H1 (cell line): ENCODE results near the gene RFNG. TPM values are rescaled to one million over a fixed set of nuclear protein-coding genes. Genes with fewer than 3 reads are reported as not detected.

ENCODE experiments used
- CTCF ChIA-PET: fragments of 300-600 bp; sonication (Branson Sonifier 250); formaldehyde crosslinking; loops from one replicate; lab custom pipeline; 2021; ENCODE audit not compliant: partially characterized antibody; lab: Charles Lee
- POLR2A ChIA-PET: fragments of 300-600 bp; sonication (Branson Sonifier 250); formaldehyde crosslinking; loops from one replicate; lab custom pipeline; 2021; ENCODE audit warnings: inconsistent platforms; ENCODE audit not compliant: partially characterized antibody; lab: Charles Lee
- DNase-seq, 2 experiments: peaks; one replicate each; pipeline versions ENCODE4 v3.0.0 to v3.0.0-alpha.2; 2010 to 2022; ENCODE audit warnings: low spot score in 2 of 2, low read depth in 1 of 2, mixed read lengths in 1 of 2
- FAIRE-seq: peaks from 2 replicates; lab custom pipeline; 2011; peaks lifted over from hg19 to GRCh38; lab: Jason Lieb, UNC
- H2AFZ ChIP-seq: 2 replicates; pipeline ENCODE4 v1.8.1; 2012; ENCODE audit warnings: low read length, inconsistent platforms
- H2AK5ac ChIP-seq: 2 replicates; pipeline ENCODE4 v1.6.1; 2013; ENCODE audit warnings: low read depth, low read length
- H2BK120ac ChIP-seq: replicated peaks from 2 replicates; pipeline ENCODE3; 2013; ENCODE audit warnings: low read depth, low read length, inconsistent platforms
- H2BK12ac ChIP-seq: 2 replicates; pipeline ENCODE4 v1.6.1; 2013; ENCODE audit warnings: low read depth, low read length
- H2BK15ac ChIP-seq: 2 replicates; pipeline ENCODE4 v1.6.1; 2013; ENCODE audit warnings: low read length
- H2BK20ac ChIP-seq: 2 replicates; pipeline ENCODE4 v1.6.1; 2013; ENCODE audit warnings: low read length
- H2BK5ac ChIP-seq: 2 replicates; pipeline ENCODE4 v1.6.1; 2013; ENCODE audit warnings: low read depth, low read length
- H3K14ac ChIP-seq: 2 replicates; pipeline ENCODE4 v1.6.1; 2013; ENCODE audit warnings: inconsistent platforms; ENCODE audit not compliant: insufficient read length
- H3K18ac ChIP-seq: 2 replicates; pipeline ENCODE4 v1.6.1; 2013; ENCODE audit warnings: low read length; ENCODE audit errors: extremely low read depth
- H3K23ac ChIP-seq: 2 replicates; pipeline ENCODE4 v1.6.1; 2013; ENCODE audit warnings: inconsistent platforms; ENCODE audit not compliant: insufficient read length
- H3K23me2 ChIP-seq: 2 replicates; pipeline ENCODE4 v1.6.1; 2013; ENCODE audit warnings: low read depth, low read length
- H3K27ac ChIP-seq: 2 replicates; pipeline ENCODE4 v1.6.1; 2011; ENCODE audit warnings: low read depth, low read length, inconsistent platforms
- H3K27me3 ChIP-seq, 4 experiments: replicated peaks in 1 of 4; 1 replicate in 1 of 4; 2 replicates in 3 of 4; pipeline versions ENCODE4 v1.6.1 to v1.8.1; 2011 to 2013; ENCODE audit warnings: low read length in 3 of 4, mild to moderate bottlenecking in 3 of 4, inconsistent platforms in 2 of 4, mixed read lengths in 2 of 4, moderate library complexity in 1 of 4; ENCODE audit not compliant: control insufficient read depth in 3 of 4, insufficient read depth in 3 of 4; ENCODE audit errors: extremely low read depth in 1 of 4
- H3K36me3 ChIP-seq, 4 experiments: 2 replicates each; pipeline versions ENCODE4 v1.6.1 to v1.8.1; 2011 to 2013; ENCODE audit warnings: mild to moderate bottlenecking in 4 of 4, low read length in 3 of 4, moderate library complexity in 2 of 4, control low read depth in 1 of 4, inconsistent platforms in 1 of 4; ENCODE audit not compliant: insufficient read depth in 4 of 4, control insufficient read depth in 2 of 4
- H3K4ac ChIP-seq: replicated peaks from 2 replicates; pipeline ENCODE3; 2013; ENCODE audit warnings: low read length, low read depth, mixed read lengths, inconsistent platforms; ENCODE audit not compliant: insufficient read length
- H3K4me1 ChIP-seq, 4 experiments: replicated peaks in 1 of 4; 1 replicate in 1 of 4; 2 replicates in 3 of 4; pipeline versions ENCODE4 v1.6.1 to v1.8.1; 2011 to 2013; ENCODE audit warnings: low read length in 3 of 4, inconsistent platforms in 2 of 4, mixed read lengths in 1 of 4; ENCODE audit not compliant: insufficient read depth in 4 of 4, control insufficient read depth in 3 of 4
- H3K4me2 ChIP-seq, 2 experiments: 2 replicates each; pipeline versions ENCODE4 v1.6.1 to v1.8.1; 2011 to 2013; ENCODE audit warnings: low read depth in 2 of 2, low read length in 2 of 2, control low read depth in 1 of 2, inconsistent platforms in 1 of 2, mild to moderate bottlenecking in 1 of 2; ENCODE audit not compliant: insufficient read depth in 1 of 2
- H3K4me3 ChIP-seq, 4 experiments: fragments of 200-600, 300-600 bp in 1 of 4; sonication (generic), shearing (Covaris generic), sonication (Bioruptor Twin) in 1 of 4; 2 replicates each; pipeline versions ENCODE4 v1.5.1 to v1.8.1; 2011 to 2016; ENCODE audit warnings: low read length in 4 of 4, low read depth in 3 of 4, control low read depth in 2 of 4, inconsistent platforms in 2 of 4, mild to moderate bottlenecking in 2 of 4, mixed read lengths in 1 of 4, moderate library complexity in 1 of 4; ENCODE audit not compliant: insufficient read depth in 2 of 4; ENCODE audit errors: extremely low read depth in 1 of 4
- H3K56ac ChIP-seq: replicated peaks from 2 replicates; pipeline ENCODE3; 2013; ENCODE audit warnings: low read depth, mild to moderate bottlenecking, mixed read lengths, low read length, inconsistent platforms; ENCODE audit not compliant: insufficient read length
- H3K79me1 ChIP-seq: 2 replicates; pipeline ENCODE4 v1.6.1; 2013; ENCODE audit warnings: low read depth, low read length, control low read depth
- H3K79me2 ChIP-seq, 2 experiments: 2 replicates each; pipeline versions ENCODE4 v1.6.1 to v1.8.1; 2012 to 2013; ENCODE audit warnings: low read length in 2 of 2, mild to moderate bottlenecking in 2 of 2, inconsistent platforms in 1 of 2; ENCODE audit not compliant: insufficient read depth in 2 of 2, control insufficient read depth in 1 of 2
- H3K9ac ChIP-seq, 4 experiments: replicated peaks in 1 of 4; 1 replicate in 1 of 4; 2 replicates in 3 of 4; pipeline versions ENCODE4 v1.6.1 to v1.8.1; 2011 to 2013; ENCODE audit warnings: low read depth in 3 of 4, low read length in 3 of 4, control low read depth in 2 of 4, mild to moderate bottlenecking in 2 of 4, moderate library complexity in 2 of 4, inconsistent platforms in 1 of 4; ENCODE audit errors: extremely low read depth in 1 of 4
- H3K9me3 ChIP-seq, 2 experiments: 2 replicates each; pipeline versions ENCODE4 v1.6.1 to v1.8.1; 2012 to 2013; ENCODE audit warnings: mild to moderate bottlenecking in 2 of 2, moderate library complexity in 2 of 2, control low read depth in 1 of 2, inconsistent platforms in 1 of 2, low read depth in 1 of 2, low read length in 1 of 2, mixed read lengths in 1 of 2; ENCODE audit not compliant: insufficient read depth in 2 of 2
- H4K20me1 ChIP-seq, 2 experiments: replicated peaks in 1 of 2; 2 replicates each; pipeline versions ENCODE3 to v1.8.1; 2011 to 2013; ENCODE audit warnings: inconsistent platforms in 2 of 2, low read length in 2 of 2, mild to moderate bottlenecking in 1 of 2; ENCODE audit not compliant: insufficient read depth in 2 of 2, control insufficient read depth in 1 of 2
- H4K5ac ChIP-seq: 2 replicates; pipeline ENCODE4 v1.6.1; 2013; ENCODE audit warnings: low read length, low read depth, mixed read lengths, inconsistent platforms; ENCODE audit not compliant: insufficient read length
- H4K8ac ChIP-seq: 2 replicates; pipeline ENCODE4 v1.8.0; 2013; ENCODE audit warnings: mild to moderate bottlenecking, moderate library complexity, low read length, inconsistent platforms; ENCODE audit not compliant: insufficient read depth; ENCODE audit errors: extremely low read depth
- H4K91ac ChIP-seq: replicated peaks from 2 replicates; pipeline ENCODE3; 2013; ENCODE audit warnings: low read length, mixed read lengths, inconsistent platforms; ENCODE audit not compliant: insufficient read length
- CTCF ChIP-seq, 3 experiments: IDR thresholded peaks; 1 replicate in 2 of 3; 2 replicates in 1 of 3; pipeline versions ENCODE4 v1.5.1 to v1.6.1; 2011; ENCODE audit warnings: low read length in 3 of 3, mild to moderate bottlenecking in 3 of 3, inconsistent platforms in 2 of 3, low read depth in 1 of 3, moderate library complexity in 1 of 3; ENCODE audit not compliant: insufficient read depth in 1 of 3; ENCODE audit errors: control extremely low read depth in 1 of 3
- E2F6 ChIP-seq: IDR thresholded peaks from 2 replicates; pipeline ENCODE4 v1.6.1; 2012; ENCODE audit warnings: inconsistent platforms
- EP300 ChIP-seq, 2 experiments: IDR thresholded peaks; 1 replicate in 1 of 2; 2 replicates in 1 of 2; pipeline ENCODE4 v1.6.1; 2011 to 2012; ENCODE audit warnings: low read depth in 2 of 2, low read length in 2 of 2, mild to moderate bottlenecking in 2 of 2, borderline replicate concordance in 1 of 2, inconsistent platforms in 1 of 2, moderate library complexity in 1 of 2
- KDM1A ChIP-seq: fragments of 200-600, 300-600 bp; sonication (generic); IDR thresholded peaks from 2 replicates; pipeline ENCODE4 v1.7.1; 2016; ENCODE audit warnings: mild to moderate bottlenecking, low read length, borderline replicate concordance
- RFX5 ChIP-seq: IDR thresholded peaks from 2 replicates; pipeline ENCODE4 v1.6.1; 2011; ENCODE audit warnings: low read depth, low read length, improper control_type of control experiment, borderline replicate concordance
- SAP30 ChIP-seq: fragments of 300-600 bp; sonication (generic); IDR thresholded peaks from 2 replicates; pipeline ENCODE4 v1.7.1; 2012; ENCODE audit warnings: low read length, moderate library complexity, mild to moderate bottlenecking, inconsistent platforms; ENCODE audit not compliant: insufficient read depth, insufficient replicate concordance
- SIN3A ChIP-seq, 2 experiments: IDR thresholded peaks in 1 of 2; conservative IDR thresholded peaks in 1 of 2; 2 replicates each; pipeline ENCODE4 v1.6.1; 2011 to 2012; ENCODE audit warnings: low read length in 2 of 2, improper control_type of control experiment in 1 of 2, low read depth in 1 of 2, mild to moderate bottlenecking in 1 of 2
- SUZ12 ChIP-seq: fragments of 200-600 bp; sonication (generic); IDR thresholded peaks from 2 replicates; pipeline ENCODE4 v1.6.1; 2012; ENCODE audit warnings: mild to moderate bottlenecking, inconsistent platforms, low read length, moderate library complexity, mixed read lengths
- TEAD4 ChIP-seq: IDR thresholded peaks from 2 replicates; pipeline ENCODE4 v1.6.1; 2012; ENCODE audit warnings: low read depth, low read length, inconsistent platforms, mixed read lengths
- WGBS, 2 experiments: shearing (Covaris generic) in 1 of 2; methylation state at CpG; one replicate each; pipeline versions ENCODE4 v1.1.6 to v1.1.7; 2013 to 2015; ENCODE audit warnings: low lambda C conversion rate in 2 of 2, mixed read lengths in 2 of 2, inconsistent platforms in 1 of 2, low coverage in 1 of 2, missing lambda C conversion rate in 1 of 2; ENCODE audit not compliant: insufficient replicate concordance in 2 of 2, insufficient coverage in 1 of 2, insufficient read length in 1 of 2; ENCODE audit errors: extremely low coverage in 1 of 2, missing lambda C conversion rate in 1 of 2; 5-methylcytosine and 5-hydroxymethylcytosine counted together
- polyA plus RNA-seq, 7 experiments: library from polyadenylated mRNA; depleted of rRNA in 3 of 7; stranded (reverse) in 5 of 7; unstranded in 2 of 7; fragments of >200 nt in 5 of 7; fragments of 200-250 nt in 2 of 7; gene quantifications; 1 replicate in 5 of 7; 2 replicates in 1 of 7; 4 replicates in 1 of 7; pipeline versions ENCODE4 v1.2.1 to v1.2.3, GENCODE V29; 2011 to 2013; ENCODE audit warnings: missing spikeins in 2 of 7, mixed read lengths in 2 of 7
- total RNA-seq: library from RNA; stranded (reverse); fragmentation: NEBNext Ultra II Directional; extraction: Animal tissue kit (Norgen Biotek cat#: 25700); gene quantifications from 2 replicates; pipeline ENCODE4 v1.2.1, GENCODE V29; 2021

Gene RFNG
- total and polyA plus RNA-seq, 2 of the 8 experiments (the other 6 are each of a cell fraction or from before 2014, with no cell fraction given): 26.7 to 28.4 TPM

- Histone ChIP-seq H3K9ac (no peak overlapping the region), H3K23ac (no peak overlapping the region), H3K27ac (no peak overlapping the region), H3K27me3 (no peaks in the 10 kb centered on the region), H2BK12ac (no peak overlapping the region), H2AK5ac (no peak overlapping the region), H4K91ac (no peak overlapping the region), H2AFZ (no peak overlapping the region), H2BK5ac (no peak overlapping the region), H3K9me3 (no peaks in the 10 kb centered on the region), H3K4ac (no peak overlapping the region), H4K20me1 (peaks cover 16 to 75% of the 10 kb centered on the region in 2 experiments), H3K36me3 (peaks cover 53 to 84% (median 76%) of the 10 kb centered on the region in 4 experiments), H3K4me3 (no peak overlapping the region), H3K4me1 (peaks cover 0 to 13% (median 10%) of the 10 kb centered on the region in 4 experiments; a peak in 6 of 7 replicates), H2BK120ac (no peak overlapping the region), H2BK20ac (no peak overlapping the region), H2BK15ac (no peak overlapping the region), H4K5ac (no peak overlapping the region), H3K79me1 (peaks cover 20% of the 10 kb centered on the region), H3K23me2 (peaks cover 8% of the 10 kb centered on the region; the same call in 1 of the 2 replicates), H3K14ac (no peak overlapping the region), H4K8ac (no peak overlapping the region), H3K79me2 (peaks cover 15 to 37% of the 10 kb centered on the region in 2 experiments; a peak in 3 of 4 replicates), H3K18ac (no peak overlapping the region), H3K4me2 (no peak overlapping the region), H3K56ac (no peak overlapping the region)
- no peak for FAIRE-seq
- CTCF ChIA-PET: interaction anchor here (0.6 to 1.5 kb wide), 3 partner anchors 55 to 234 kb away, joined by 3 to 5 read pairs (median 3); partner anchors contain the start of gene DCXR
- no peak for DNase-seq
- 91% methylated on average over 10 of the region's 20 CpGs; no CpG with 5 or more reads in 1 of the 2 experiments for WGBS, 2 experiments
- POLR2A ChIA-PET: interaction anchor here (0.7 to 8.8 kb wide), 5 partner anchors 9 to 36 kb away, joined by 3 to 105 read pairs (median 5); partner anchors contain the start of gene DUS1L
- TF ChIP-seq KDM1A (no peak), SUZ12 (no peak), EP300 (IDR thresholded peaks at IDR 0.05; ENCODE audit: borderline replicate concordance in 1 of 2, low read depth in 2 of 2, low read length in 2 of 2) (no peak), E2F6 (no peak), RFX5 (no peak), SAP30 (no peak), TEAD4 (no peak), CTCF (IDR thresholded peaks at IDR 0.05; ENCODE audit: control extremely low read depth in 1 of 3, insufficient read depth in 1 of 3, low read depth in 1 of 3, low read length in 3 of 3) (no peak), SIN3A (conservative IDR thresholded peaks at IDR 0.05 in 1 of 2, IDR thresholded peaks at IDR 0.05 in 1 of 2; ENCODE audit: low read depth in 1 of 2, low read length in 2 of 2) (no peak)
Measured at GRCh38 chr17:82092628-82092994, 41.0 kb upstream of the RFNG start.
